ENCODE data around the gene ZXDC. TPM values are rescaled to one million over a fixed set of nuclear protein-coding genes. Genes with fewer than 3 reads are reported as not detected.

The ZXDC gene
- total RNA-seq, 2 donors from 2014 or later = 18.9 to 25.5 TPM

DNA sequence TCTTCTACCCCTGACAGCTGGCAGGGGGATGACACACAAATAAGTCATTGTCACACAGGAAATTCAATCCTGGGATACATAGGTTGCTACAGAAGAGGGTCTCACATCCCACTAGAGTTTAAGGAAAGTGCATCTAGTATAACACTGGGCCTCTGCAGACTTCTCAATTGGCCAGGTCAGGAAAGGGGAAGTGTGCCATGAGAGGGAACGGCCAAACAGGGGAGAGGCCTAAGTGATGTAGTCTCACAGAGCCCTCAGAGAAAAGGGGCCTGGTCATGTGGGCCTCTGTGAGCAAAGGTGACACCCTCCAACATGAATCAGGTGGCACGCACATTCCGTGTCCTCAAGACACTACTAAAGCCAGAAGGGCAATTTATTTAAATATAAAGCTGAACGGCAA lies 11.2 kb downstream of the ZXDC start:
- DNase-seq (ENCODE audit: low spot score) = no peak
- Histone ChIP-seq H3K4me3 (no peak overlapping the region), H3K9me3 (no peaks in the 10 kb centered on the region), H3K27ac (no peak overlapping the region), H3K27me3 (no peaks in the 10 kb centered on the region), H3K4me1 (peaks cover 0 to 29% of the 10 kb centered on the region in 2 donors), H3K36me3 (peaks cover 95% of the 10 kb centered on the region)
- TF ChIP-seq, protein P1, sequence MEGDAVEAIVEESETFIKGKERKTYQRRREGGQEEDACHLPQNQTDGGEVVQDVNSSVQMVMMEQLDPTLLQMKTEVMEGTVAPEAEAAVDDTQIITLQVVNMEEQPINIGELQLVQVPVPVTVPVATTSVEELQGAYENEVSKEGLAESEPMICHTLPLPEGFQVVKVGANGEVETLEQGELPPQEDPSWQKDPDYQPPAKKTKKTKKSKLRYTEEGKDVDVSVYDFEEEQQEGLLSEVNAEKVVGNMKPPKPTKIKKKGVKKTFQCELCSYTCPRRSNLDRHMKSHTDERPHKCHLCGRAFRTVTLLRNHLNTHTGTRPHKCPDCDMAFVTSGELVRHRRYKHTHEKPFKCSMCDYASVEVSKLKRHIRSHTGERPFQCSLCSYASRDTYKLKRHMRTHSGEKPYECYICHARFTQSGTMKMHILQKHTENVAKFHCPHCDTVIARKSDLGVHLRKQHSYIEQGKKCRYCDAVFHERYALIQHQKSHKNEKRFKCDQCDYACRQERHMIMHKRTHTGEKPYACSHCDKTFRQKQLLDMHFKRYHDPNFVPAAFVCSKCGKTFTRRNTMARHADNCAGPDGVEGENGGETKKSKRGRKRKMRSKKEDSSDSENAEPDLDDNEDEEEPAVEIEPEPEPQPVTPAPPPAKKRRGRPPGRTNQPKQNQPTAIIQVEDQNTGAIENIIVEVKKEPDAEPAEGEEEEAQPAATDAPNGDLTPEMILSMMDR (IDR thresholded peaks at IDR 0.05) = no peak

DNA sequence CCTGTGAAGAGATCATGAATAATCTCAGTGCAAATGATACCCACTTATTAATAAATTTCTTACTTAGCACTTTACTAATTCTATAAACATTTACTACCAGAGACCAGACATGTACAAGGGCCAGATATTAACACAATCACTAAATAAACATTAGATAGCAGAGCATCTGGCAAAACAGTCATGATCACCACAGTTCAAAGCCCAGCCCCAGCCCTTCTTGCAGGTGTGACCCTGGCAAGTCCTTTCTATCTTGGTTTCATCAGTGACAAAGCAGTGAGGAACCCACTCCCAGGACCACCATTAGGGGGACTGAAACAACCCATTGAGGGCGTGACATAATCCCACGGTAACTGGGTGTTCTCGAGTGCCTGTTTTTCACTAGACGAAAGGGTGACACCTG lies 11.6 kb downstream of the ZXDC start:
- TF ChIP-seq, protein P1 (IDR thresholded peaks at IDR 0.05) = no peak
- Histone ChIP-seq H3K27ac (no peak overlapping the region), H3K36me3 (peaks cover 95% of the 10 kb centered on the region), H3K4me1 (peaks cover 0 to 25% of the 10 kb centered on the region in 2 donors), H3K27me3 (no peaks in the 10 kb centered on the region), H3K4me3 (no peak overlapping the region), H3K9me3 (no peaks in the 10 kb centered on the region)
- no peak for DNase-seq (ENCODE audit: low spot score)

DNA sequence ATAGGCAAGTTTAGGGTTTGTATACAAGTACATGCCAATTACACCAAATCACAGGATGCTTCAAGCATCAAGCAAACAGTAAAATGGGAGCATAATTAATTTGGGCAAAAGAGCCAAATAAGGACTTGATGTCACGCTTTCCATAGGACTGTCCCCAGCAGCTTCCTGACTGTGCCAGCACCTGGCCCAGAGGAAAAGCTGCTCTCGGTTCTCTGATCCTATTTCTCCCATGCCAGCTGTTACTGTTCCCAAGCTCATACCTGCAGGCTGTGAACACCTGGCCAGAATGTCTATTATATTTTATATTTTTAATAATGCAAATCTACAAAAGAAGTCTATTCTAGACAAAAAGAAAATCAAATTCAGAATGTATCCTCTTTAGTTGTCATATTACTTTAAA lies 12.2 kb downstream of the ZXDC start:
- TF ChIP-seq, protein P1 (IDR thresholded peaks at IDR 0.05) = no peak
- H3K9me3 ChIP-seq = no peaks in the 10 kb centered on the region
- no peaks in the 10 kb centered on the region for H3K27me3 ChIP-seq
- H3K4me3 ChIP-seq = no peak overlapping the region
- H3K27ac ChIP-seq = no peak overlapping the region
- peaks cover 0 to 19% of the 10 kb centered on the region in 2 donors for H3K4me1 ChIP-seq
- peaks cover 95% of the 10 kb centered on the region for H3K36me3 ChIP-seq
- no peak for DNase-seq (ENCODE audit: low spot score)

DNA sequence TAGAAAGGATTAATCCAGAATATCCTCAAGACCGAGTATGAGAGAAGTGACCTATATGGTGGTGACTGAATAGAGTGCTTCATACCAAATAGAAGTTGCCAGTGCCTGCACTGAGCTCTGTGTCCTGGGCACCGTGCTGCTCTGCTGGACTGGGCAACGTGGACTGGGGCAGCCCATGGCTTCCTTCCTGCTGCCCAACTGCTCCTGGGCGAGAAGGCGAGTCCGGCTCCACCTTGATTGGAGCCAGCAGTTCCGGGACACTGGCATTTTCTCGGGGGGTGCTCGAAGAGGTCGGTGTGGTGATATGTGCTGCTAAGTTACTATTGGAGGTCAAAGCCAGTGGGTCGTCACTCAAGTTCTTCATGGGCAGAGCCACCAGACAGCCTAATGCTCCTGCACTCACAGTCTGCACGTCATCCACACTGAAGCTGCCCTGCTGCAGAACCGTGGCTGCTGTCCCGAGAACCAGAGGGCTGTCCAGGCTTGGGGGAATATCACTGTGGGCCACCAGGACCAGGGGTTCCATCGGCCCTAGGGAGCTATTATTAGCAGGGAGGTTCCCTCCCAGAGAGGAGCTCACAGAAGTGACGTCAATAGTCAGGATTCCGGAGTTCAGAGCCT lies 14.1 kb downstream of the ZXDC start:
- peaks cover 0 to 19% of the 10 kb centered on the region in 2 donors for H3K4me1 ChIP-seq
- H3K9me3 ChIP-seq = no peaks in the 10 kb centered on the region
- no peak for DNase-seq (ENCODE audit: low spot score)
- H3K27me3 ChIP-seq = no peaks in the 10 kb centered on the region
- TF ChIP-seq, protein P1 (IDR thresholded peaks at IDR 0.05) = no peak
- peak overlapping the region; percentile 27 to 62 for H3K27ac ChIP-seq
- no peak overlapping the region for H3K4me3 ChIP-seq
- H3K36me3 ChIP-seq = peaks cover 94% of the 10 kb centered on the region

DNA sequence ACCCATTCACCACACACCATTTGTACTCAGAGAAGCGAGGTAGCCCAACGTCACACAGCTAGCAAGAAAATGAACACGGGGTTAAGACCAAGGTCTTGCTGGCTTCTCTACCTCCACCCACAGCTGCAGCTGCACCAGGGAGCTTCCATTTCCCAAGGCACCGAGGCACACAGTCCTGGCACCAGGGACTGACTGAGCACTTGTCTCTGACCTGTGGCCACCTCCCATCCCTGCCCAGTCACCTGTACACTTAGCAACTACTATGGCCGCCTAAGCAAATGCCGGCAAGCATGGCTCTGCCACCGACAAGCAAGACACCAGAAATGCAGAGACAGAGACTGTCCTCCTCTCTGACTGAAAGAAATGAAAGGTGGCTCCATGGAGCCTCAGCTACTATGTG lies 15.3 kb downstream of the ZXDC start:
- TF ChIP-seq, protein P1 (IDR thresholded peaks at IDR 0.05) = no peak
- peaks cover 88% of the 10 kb centered on the region for H3K36me3 ChIP-seq
- H3K9me3 ChIP-seq = no peaks in the 10 kb centered on the region

DNA sequence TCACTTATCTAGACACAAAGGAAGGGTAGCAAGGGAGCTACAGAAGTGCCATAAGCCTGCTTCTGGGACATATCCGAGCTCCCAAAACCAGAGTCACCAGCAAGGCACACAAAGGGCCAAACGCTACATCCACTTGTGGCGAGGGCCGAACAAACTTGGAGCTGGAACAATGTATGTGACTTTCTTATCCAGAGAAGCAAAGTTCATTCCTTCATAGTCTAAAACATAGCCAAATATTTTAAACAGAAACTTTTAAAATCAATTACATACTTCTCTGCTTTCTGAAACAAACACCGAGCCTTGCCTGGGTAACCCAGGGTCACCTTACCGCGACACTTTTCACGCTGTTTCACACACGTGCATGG lies 15.9 kb downstream of the ZXDC start:
- H3K27me3 ChIP-seq = no peaks in the 10 kb centered on the region
- peaks cover 0 to 25% of the 10 kb centered on the region in 2 donors for H3K4me1 ChIP-seq
- no peak overlapping the region for H3K4me3 ChIP-seq
- TF ChIP-seq, protein P1 (IDR thresholded peaks at IDR 0.05) = no peak
- H3K9me3 ChIP-seq = no peaks in the 10 kb centered on the region
- no peak overlapping the region for H3K27ac ChIP-seq
- H3K36me3 ChIP-seq = peaks cover 86% of the 10 kb centered on the region
- no peak for DNase-seq (ENCODE audit: low spot score)

More for the DNA sequence above, 15.3 kb downstream of the ZXDC start:
- H3K4me3 ChIP-seq = no peak overlapping the region
- no peak overlapping the region for H3K27ac ChIP-seq
- peaks cover 0 to 25% of the 10 kb centered on the region in 2 donors for H3K4me1 ChIP-seq
- DNase-seq (ENCODE audit: low spot score) = no peak
- no peaks in the 10 kb centered on the region for H3K27me3 ChIP-seq

All from right atrium auricular region (tissue), 2 donors.